GM21825 (cell line): ENCODE results near the gene MMGT1.

Experiments
- ATAC-seq: cut with Tn5 transposase; IDR thresholded peaks from one replicate; pipeline ENCODE4 v1.9.1; 2021; ENCODE audit warnings: mild to moderate bottlenecking, moderate library complexity; ENCODE audit not compliant: unreplicated experiment

MMGT1 gene

GRCh38 chrX:135973548-135974278 is at the start of gene MMGT1:
TSS of gene MMGT1 (minus strand) at chrX:135973988. CDS start at chrX:135973675, 313 bp downstream.
- ATAC-seq = peak; percentile 76

- ATAC-seq = peak; percentile 60
Measured at GRCh38 chrX:136021903-136022302, 48.1 kb upstream of the MMGT1 start.

- peak; percentile 78 for ATAC-seq
Measured at GRCh38 chrX:136021160-136021559, 47.4 kb upstream of the MMGT1 start.

- ATAC-seq = no peak
Measured at GRCh38 chrX:136019226-136019625, 45.4 kb upstream of the MMGT1 start.

- no peak for ATAC-seq
Measured at GRCh38 chrX:136016881-136017280, 43.1 kb upstream of the MMGT1 start.

- no peak for ATAC-seq
Measured at GRCh38 chrX:136015016-136015415, 41.2 kb upstream of the MMGT1 start.

- ATAC-seq = no peak
Measured at GRCh38 chrX:135988245-135988644, 14.5 kb upstream of the MMGT1 start.

GRCh38 chrX:135985973-135986310 is 12.2 kb upstream of the MMGT1 start:
- no peak for ATAC-seq

GRCh38 chrX:135985157-135985972 is 11.6 kb upstream of the MMGT1 start, which contains the start of gene SLC9A6:
TSS of gene SLC9A6 (plus strand) at chrX:135985435. CDS start at chrX:135985659, 224 bp downstream.
- ATAC-seq = peak; percentile 90

- ATAC-seq = no peak
Measured at GRCh38 chrX:135984791-135985156, 11.0 kb upstream of the MMGT1 start.

GRCh38 chrX:135984256-135984655 is 10.5 kb upstream of the MMGT1 start:
- ATAC-seq = no peak

- ATAC-seq = no peak
Measured at GRCh38 chrX:135982860-135983259, 9.1 kb upstream of the MMGT1 start.

GRCh38 chrX:135981668-135982067 is 7.9 kb upstream of the MMGT1 start:
- no peak for ATAC-seq

- ATAC-seq = no peak
Measured at GRCh38 chrX:135981010-135981409, 7.2 kb upstream of the MMGT1 start.

- no peak for ATAC-seq
Measured at GRCh38 chrX:135977611-135978010, 3.8 kb upstream of the MMGT1 start.

- ATAC-seq = no peak
Measured at GRCh38 chrX:135975421-135975820, 1.6 kb upstream of the MMGT1 start.

GRCh38 chrX:135974279-135974856 is 580 bp upstream of the MMGT1 start:
- no peak for ATAC-seq

- peak; percentile 22 for ATAC-seq
Measured at GRCh38 chrX:135973025-135973547, 702 bp downstream of the MMGT1 start.

GRCh38 chrX:135951291-135951690 is 22.5 kb downstream of the MMGT1 start:
- ATAC-seq = no peak

- ATAC-seq = no peak
Measured at GRCh38 chrX:135944486-135944885, 29.3 kb downstream of the MMGT1 start.

- ATAC-seq = no peak
Measured at GRCh38 chrX:135931644-135932487, 41.9 kb downstream of the MMGT1 start.
